ENCODE data around the gene LCE2A.

LCE2A gene

GRCh38 chr1:152743371-152744145 lies 45.4 kb downstream of the LCE2A start:
- Histone ChIP-seq H3K4me3 (ENCODE audit: low read length) (no peak overlapping the region), H3K27me3 (replicated peaks; ENCODE audit: control insufficient read depth, insufficient read depth, low read length) (no peaks in the 10 kb centered on the region), H3K9me3 (ENCODE audit: control insufficient read depth, low read length) (no peaks in the 10 kb centered on the region), H3K4me1 (ENCODE audit: control insufficient read depth, insufficient read depth, low read length) (peaks cover 29% of the 10 kb centered on the region), H3K36me3 (ENCODE audit: control insufficient read depth, insufficient read depth, low read length, severe bottlenecking) (no peaks in the 10 kb centered on the region), H3K9ac (ENCODE audit: low read length) (no peak overlapping the region)
- no peak for DNase-seq (ENCODE audit: low read depth)

GRCh38 chr1:152745289-152745704 lies 47.2 kb downstream of the LCE2A start:
- H3K9ac ChIP-seq (ENCODE audit: low read length), result no peak overlapping the region
- no peak for DNase-seq (ENCODE audit: low read depth)
- no peaks in the 10 kb centered on the region for H3K27me3 ChIP-seq (replicated peaks; ENCODE audit: control insufficient read depth, insufficient read depth, low read length)
- peaks cover 25% of the 10 kb centered on the region for H3K4me1 ChIP-seq (ENCODE audit: control insufficient read depth, insufficient read depth, low read length)
- H3K9me3 ChIP-seq (ENCODE audit: control insufficient read depth, low read length), result no peaks in the 10 kb centered on the region
- H3K36me3 ChIP-seq (ENCODE audit: control insufficient read depth, insufficient read depth, low read length, severe bottlenecking), result no peaks in the 10 kb centered on the region
- H3K4me3 ChIP-seq (ENCODE audit: low read length), result no peak overlapping the region

- H3K27me3 ChIP-seq (replicated peaks; ENCODE audit: control insufficient read depth, insufficient read depth, low read length), result no peaks in the 10 kb centered on the region
- H3K9me3 ChIP-seq (ENCODE audit: control insufficient read depth, low read length), result no peaks in the 10 kb centered on the region
- no peak for DNase-seq (ENCODE audit: low read depth)
- H3K9ac ChIP-seq (ENCODE audit: low read length), result no peak overlapping the region
- no peak overlapping the region for H3K4me3 ChIP-seq (ENCODE audit: low read length)
- H3K4me1 ChIP-seq (ENCODE audit: control insufficient read depth, insufficient read depth, low read length), result peaks cover 25% of the 10 kb centered on the region
- no peaks in the 10 kb centered on the region for H3K36me3 ChIP-seq (ENCODE audit: control insufficient read depth, insufficient read depth, low read length, severe bottlenecking)
These were observed 47.8 kb downstream of the LCE2A start for GRCh38 chr1:152745765-152746444.

- Histone ChIP-seq H3K27me3 (replicated peaks; ENCODE audit: control insufficient read depth, insufficient read depth, low read length) (no peaks in the 10 kb centered on the region), H3K4me1 (ENCODE audit: control insufficient read depth, insufficient read depth, low read length) (peaks cover 29% of the 10 kb centered on the region), H3K9me3 (ENCODE audit: control insufficient read depth, low read length) (no peaks in the 10 kb centered on the region), H3K36me3 (ENCODE audit: control insufficient read depth, insufficient read depth, low read length, severe bottlenecking) (no peaks in the 10 kb centered on the region), H3K9ac (ENCODE audit: low read length) (no peak overlapping the region), H3K4me3 (ENCODE audit: low read length) (no peak overlapping the region)
- DNase-seq (ENCODE audit: low read depth), result no peak
These were observed 49.7 kb downstream of the LCE2A start for GRCh38 chr1:152747831-152748230.
